GM18505 (cell line): ENCODE results near the gene PRDM5.

ENCODE experiments used
- ATAC-seq: cut with Tn5 transposase; IDR thresholded peaks from one replicate; pipeline ENCODE4 v1.9.1; 2021; ENCODE audit not compliant: unreplicated experiment
- POLR2A ChIP-seq: IDR thresholded peaks from 4 replicates; pipeline ENCODE4 v1.6.1; 2011; ENCODE audit warnings: borderline replicate concordance; ENCODE audit not compliant: insufficient read depth, insufficient read length; ENCODE audit errors: extremely low read depth

PRDM5 gene

DNA sequence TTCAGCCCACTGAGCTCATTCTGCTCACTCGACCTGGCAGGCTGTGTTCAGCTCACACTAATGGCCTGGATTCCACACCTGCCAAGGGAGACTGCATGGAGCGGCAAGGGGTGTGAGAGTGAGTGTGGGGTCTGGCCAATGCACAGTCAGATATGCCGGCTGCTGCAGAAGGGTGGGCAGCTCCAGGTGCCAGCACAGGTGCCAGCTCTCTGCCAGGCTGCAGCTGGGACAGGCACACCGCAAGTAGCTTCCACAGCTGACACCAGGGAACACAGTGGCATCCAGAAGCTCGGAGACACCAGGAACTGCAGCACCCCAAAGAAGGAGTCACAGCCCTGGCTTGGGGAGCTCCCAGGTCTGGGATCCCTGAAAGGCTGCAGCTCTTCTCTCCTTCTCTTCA is 83.7 kb downstream of the PRDM5 start:
- no peak for TF ChIP-seq POLR2A
- ATAC-seq: no peak

DNA sequence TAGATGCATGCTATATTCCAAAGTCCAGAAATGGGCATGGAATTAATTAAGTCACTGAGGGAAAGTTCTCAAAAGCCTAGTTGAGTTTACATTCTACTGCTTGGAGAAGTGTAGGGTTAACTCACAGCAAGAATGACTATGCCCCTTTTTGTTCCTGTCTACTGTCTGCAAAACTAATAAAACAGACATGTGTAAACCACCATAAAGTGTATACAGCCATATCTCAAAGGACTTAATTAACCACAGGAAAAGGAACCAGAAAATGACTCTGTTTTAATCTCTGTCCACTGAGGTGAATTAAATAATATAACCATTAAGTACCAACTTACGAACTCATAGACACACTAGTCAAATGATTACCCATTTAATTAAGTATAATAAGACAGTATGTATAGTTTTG is 84.9 kb downstream of the PRDM5 start:
- TF ChIP-seq POLR2A: no peak
- no peak for ATAC-seq

DNA sequence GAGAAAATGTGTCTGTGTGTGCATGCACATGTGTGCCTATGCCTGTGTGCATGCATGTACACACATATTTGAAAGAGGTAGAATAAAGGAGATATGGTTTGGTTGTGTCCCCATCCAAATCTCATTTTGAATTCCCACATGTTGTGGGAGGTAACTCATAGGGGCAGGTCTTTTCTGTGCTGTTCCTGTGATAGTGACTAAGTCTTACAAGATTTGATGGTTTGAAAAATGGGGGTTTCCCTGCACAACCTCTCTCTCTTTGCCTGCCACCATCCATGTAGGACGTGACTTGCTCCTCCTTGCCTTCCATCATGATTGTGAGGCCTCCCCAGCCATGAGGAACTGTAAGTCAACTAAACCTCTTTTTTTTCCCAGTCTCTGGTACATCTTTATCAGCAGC is 87.2 kb downstream of the PRDM5 start:
- ATAC-seq: no peak
- no peak for TF ChIP-seq POLR2A

DNA sequence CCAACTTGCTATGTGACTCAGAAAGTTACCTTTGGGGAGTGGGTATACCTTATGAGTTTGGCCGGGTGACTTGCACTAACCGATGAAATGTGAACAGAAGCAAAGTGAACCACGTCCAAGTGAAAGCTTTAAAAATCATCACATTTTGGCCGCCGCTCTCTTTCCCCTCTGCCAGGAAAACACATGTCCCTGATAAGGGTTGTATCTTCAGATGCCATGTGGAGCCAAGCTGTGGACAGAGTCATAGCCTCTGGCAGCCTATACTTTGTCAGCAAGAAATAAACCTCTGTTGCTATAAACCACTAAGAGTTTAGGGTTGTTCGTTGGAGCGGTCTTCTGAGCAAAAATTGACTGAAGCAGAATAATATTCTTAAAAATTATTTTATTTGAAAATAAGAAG is 92.3 kb downstream of the PRDM5 start:
- no peak for TF ChIP-seq POLR2A
- no peak for ATAC-seq

DNA sequence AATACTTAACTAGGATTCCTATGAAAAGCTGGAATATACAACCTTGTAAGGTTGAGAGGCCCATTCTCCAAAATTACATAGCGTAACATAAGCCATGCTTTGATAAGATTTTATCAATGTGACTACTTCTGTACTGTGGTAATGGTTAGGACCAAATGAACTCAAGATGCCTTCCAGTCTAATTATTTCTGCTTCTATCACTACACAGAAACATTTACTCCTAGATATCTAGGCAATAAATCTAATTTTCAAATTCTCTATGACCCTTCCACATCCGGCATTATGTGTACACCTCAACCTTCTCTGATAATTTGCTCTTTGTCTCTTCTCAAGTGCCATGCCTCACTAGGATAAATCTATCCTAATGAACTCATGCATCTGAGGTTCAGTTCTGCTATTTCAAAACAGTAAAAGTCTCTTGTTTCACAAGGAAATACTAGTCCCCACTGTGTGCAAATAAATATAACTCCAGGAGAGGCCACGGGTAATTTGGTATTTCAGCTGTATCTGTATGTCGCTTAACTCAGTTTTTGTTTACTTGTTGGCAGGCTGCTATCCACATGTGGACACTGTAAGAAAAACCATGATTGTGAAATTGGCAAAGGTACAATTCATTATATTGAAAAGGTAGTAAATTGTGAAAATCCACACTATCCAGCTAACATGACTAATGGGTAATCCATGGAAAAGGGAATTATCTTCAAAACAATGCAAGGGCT is 93.3 kb downstream of the PRDM5 start:
- no peak for TF ChIP-seq POLR2A
- no peak for ATAC-seq

DNA sequence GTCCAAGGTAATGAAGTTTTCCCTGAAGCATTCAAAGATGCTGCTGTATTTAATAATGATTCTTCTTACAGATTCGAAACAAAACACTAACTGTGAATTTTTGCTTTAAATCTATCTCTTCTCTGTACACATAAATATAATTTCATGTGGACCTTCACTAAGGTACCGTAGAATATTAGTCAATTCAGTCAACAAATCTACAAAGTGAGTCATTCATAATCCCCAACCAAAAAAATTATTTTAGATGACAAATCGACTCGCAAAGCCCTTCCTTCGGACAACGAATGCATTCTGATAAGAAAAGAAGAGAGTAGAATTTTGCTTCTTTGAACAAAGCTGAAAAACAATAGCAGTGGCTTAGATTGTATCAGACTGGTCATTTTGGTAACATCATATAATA is 95.7 kb downstream of the PRDM5 start:
- no peak for ATAC-seq
- TF ChIP-seq POLR2A: no peak

DNA sequence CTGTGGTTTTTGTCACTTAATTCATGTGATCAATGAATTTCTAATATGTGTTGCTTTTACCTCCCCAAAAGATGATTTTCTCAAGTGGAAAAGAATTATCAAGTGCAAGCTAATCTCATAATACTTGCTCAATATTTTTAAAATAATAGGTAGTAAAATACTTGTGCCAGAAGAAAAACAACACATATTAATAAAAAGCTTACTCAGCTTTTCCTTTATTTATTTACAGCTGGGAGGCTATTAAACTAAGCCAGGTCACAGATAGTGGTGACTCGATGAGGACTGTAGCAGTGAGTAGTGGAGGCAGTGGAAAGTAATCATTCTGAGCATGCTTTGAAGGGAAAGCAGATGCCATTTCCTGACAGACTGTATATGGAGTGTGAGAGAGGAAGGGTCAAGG is 96.1 kb downstream of the PRDM5 start:
- TF ChIP-seq POLR2A: no peak
- ATAC-seq: no peak

DNA sequence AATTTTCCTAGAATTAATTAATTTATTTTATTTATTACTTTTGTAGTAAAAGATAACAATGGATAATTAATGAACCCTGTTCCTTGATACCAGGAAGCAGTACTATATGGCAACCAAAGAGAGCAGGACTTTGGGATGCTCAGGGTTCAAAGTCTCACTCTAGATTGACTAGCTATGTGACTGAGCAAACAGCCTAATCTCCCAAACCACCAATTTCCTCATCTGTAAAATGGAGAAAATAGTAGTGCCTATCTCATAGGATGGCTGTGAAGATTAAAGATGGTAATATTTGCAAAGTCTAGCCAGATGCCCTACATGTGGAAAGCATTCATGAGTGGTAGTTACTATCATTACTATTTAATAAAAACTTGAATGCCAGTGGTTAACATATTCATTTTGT is 97.6 kb downstream of the PRDM5 start:
- no peak for TF ChIP-seq POLR2A
- ATAC-seq: no peak

DNA sequence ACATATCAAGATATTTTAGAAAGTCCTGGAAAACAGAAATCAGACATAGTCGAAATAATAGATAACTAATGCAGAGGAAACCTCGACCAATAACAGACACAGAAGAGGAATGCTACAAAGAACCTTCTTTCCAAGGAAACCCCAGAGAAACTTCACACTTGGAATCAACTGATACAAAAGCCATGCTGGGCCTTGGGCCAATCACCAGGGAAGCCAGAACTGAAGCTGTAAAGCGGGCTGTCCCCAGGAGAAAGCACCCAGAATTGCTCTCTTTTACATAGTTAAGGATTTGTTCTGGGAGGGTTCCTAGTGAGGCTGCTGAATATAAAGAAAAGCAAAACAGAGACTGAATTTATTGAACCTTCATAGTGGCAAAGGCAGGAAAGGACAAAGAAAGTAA is 100.5 kb downstream of the PRDM5 start:
- TF ChIP-seq POLR2A: no peak
- no peak for ATAC-seq

DNA sequence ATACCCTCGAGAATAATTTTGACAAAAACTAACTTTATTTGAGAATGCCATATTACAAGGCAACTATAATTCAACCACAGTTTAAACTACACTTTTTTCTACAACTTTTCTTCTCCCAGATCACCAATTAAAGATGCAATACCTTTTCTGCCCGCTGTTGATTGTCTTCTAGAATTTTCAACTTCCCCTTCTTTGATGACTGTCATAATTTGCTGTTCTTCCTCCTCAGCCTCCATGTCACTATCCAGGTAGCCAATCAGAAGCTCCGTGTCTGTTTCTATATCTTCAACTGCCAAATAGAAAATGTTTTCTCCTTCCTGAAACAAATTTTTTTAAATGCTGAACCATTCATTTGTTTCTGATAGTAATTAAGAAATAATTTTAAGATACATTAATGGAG is 101.5 kb downstream of the PRDM5 start:
- ATAC-seq: no peak
- TF ChIP-seq POLR2A: no peak

DNA sequence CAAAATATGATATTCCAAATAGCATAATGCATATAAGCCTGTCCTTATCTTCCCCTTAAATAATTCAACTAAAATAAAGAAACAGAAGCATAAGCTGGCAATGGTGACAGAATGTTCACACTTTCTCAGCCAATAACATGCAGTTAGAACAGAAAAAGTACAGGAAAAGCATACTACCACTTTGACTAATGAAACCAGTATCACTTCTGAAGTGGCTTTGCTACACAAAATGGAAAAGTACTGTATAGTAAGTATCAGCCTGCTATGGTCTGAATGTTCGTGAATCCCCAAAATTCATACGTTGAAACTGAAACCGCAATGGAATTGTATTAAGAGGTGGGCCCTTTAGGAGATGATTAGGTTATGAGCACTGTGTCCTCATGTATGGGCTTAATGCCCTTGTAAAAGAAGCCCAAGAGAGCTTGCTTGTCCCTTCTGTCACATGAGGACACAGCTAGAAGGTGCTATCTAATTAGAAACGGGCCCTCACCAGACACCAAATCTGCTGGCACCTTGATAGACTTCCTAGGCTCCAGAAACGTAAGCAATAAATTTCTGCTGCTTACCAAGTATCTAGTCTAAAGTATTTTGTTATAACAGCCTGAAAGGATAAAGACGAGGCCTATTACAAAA is 102.6 kb downstream of the PRDM5 start:
- no peak for TF ChIP-seq POLR2A
- ATAC-seq: no peak

DNA sequence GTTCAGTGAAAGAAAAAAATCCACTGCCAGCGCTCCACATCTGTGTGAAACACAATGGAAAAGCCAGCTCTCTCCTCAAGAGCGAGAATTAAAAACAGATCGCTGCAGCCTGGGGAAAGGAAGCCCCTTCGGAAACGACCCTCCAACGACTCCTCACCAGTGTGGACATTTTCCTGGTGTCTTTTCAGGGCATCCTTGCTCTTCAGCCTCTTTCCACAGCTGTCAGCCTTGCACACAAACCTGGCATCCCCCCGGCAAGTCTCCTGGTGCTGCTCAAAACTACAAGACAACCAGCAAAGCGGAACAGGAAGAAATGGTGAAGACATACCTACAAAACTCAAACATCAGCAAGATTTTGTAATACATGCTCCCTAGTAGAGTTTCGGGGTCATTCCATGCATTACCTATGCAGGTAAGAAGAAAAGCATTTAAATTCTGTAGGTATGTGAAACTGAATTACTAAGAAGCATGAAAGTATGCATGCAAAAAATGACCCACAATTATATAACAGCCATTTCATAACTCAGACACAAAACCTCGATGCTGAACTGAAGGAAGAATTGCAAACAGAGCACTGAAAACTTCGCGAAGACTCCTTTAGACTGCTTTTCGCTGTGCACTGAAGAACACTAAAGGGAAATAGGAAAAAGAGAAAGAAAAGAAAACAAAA is 106.1 kb downstream of the PRDM5 start:
- no peak for ATAC-seq
- no peak for TF ChIP-seq POLR2A

DNA sequence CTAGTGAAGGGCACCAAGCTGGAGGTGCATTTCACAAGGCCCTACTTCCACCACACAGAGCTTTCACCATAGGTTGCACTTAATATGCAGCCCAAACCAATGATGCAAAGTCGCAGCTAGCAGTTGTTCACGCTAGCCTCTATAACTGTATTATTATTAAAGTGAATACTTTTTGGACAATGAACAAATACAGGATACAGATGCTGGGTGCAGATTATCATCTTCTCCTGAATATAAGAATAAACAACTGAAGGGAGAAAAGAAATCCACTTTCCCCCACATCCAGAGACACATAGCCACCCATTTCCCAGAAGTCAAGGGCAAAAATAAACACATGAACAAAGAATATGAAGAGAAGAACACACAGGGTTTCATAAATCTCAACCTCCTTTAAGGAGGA is 107.2 kb downstream of the PRDM5 start:
- no peak for TF ChIP-seq POLR2A
- no peak for ATAC-seq

DNA sequence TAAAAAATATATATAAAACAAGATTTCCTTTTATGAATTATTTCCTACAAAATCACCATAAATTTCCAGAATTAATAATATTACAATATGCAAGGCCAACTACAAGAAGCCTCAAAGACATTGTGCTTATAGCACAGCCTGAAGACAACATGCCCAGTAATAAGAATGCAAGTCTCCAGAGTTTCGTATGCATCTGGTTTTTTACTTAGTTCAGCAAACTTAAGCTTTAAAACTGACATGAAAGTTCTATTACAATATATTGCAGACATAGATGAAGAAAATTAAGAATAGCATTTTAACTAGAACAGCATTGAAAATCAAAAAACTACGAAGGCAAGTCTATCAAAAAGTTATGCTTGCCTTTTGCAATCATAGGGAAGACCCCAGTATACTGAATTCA is 107.6 kb downstream of the PRDM5 start:
- no peak for TF ChIP-seq POLR2A
- ATAC-seq: no peak

DNA sequence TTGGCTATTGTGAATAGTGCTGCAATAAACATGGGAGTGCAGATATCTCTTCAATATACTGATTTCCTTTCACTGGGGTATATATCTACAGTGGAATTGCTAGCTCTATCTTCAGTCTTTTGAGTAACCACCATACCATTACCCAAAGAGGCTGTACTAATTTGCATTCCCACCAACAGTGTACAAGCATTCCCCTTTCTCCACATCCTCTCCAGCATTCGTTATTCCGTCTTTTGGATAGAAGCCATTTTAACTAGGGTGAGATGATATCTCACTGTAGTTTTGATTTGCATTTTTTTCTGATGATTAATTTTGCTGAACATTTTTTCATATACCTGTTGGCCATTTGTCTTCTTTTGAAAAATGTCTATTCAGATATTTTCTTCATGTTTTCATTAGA is 110.3 kb downstream of the PRDM5 start:
- no peak for TF ChIP-seq POLR2A
- ATAC-seq: no peak

DNA sequence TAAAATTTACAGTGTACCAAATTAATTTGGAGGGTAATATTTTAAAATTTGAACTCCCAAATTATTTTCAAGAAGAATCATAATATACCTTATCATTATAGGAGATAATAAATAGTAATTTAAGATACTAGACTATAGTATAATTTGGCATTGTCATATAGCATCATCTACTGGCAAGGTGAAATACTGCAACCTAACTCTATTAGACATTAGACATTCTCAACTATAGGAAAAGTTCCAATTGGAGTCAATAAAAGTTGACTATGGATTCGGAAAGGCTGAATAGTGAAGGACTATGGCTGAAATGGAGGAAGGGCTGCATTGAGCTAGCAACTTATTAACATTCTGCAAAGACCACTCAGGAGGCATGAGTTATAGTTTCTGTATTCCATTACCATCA is 113.0 kb downstream of the PRDM5 start:
- no peak for TF ChIP-seq POLR2A
- no peak for ATAC-seq
